ENCODE data around the gene TTC34.
"Not testable (repeated sequence)": the region's sequence is repeated elsewhere in the genome, so short reads cannot be mapped to it uniquely, and the experiment has no call there.

TTC34 gene

DNA sequence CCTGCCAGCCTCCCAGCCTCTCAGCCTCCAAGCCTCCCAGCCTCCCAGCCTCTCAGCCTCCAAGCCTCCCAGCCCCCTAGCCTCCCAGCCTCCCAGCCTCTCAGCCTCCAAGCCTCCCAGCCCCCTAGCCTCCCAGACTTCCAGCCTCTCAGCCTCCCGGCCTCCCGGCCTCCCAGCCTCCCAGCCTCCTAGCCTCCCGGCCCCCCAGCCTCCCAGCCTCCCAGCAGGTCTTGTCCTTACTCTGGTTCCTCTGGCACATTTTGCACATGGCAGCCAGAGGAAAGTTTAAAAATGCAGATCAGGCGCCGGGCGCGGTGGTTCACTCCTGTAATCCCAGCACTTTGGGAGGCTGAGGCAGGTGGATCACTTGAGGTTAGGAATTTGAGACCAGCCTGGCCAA lies 2.5 kb downstream of the TTC34 start:
- not testable (repeated sequence) for DNase-seq (ENCODE audit: low read depth in 2 of 2)

DNA sequence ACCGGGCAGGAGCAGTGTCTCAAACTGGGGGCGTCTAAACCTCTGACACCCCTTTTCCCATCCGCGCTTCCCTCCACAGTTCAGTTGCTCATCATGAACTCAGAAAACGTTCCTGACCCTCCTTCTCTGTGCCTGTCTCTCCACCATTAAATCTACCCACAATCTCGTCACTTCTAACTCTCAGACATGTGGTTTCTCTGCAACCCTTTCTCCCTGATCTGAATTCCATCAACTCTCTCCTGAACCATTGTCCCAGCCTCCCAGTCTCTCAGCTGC lies 3.8 kb downstream of the TTC34 start:
- no peak for DNase-seq (ENCODE audit: low read depth in 2 of 2)

DNA sequence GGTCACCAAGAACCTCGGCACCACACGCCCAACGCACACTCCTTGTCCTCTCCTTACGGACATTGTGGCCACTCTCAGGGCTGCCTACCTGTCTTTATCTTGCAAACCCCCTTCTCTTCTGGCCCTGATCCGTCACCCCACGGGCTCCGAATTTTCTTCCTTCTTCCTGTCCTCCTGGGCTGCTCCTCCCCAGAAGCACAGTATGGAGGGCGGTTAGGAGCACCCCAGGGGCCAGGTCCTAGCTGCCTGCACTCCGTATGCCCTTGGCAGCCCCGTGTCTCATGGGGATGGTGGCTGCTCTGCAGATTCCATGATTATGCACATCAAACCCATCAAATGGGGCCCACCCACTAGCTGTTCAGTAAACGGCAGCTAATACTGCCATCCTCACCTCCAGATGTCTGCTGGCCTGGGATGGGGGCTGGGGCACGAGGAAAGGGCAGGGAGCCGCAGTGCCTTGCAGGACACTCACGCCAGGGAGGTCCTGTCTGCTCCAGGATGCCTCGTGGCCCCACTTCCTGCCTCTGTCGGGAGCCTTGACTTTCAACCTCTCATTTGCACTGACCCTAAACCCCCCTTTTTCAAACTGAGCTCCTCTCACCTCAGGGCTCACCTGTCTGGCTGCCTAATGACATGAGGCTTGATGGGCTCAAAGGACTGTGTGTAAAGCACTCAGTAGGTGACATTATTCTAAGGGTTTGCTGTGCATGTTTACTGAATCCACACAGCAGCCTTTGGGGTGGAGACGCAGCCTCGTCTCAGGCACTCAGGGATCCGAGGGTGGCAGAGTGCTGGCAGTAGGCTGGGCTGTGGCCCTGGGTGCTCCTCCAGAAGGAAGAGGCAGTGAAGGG lies 4.4 kb downstream of the TTC34 start:
- no peak for DNase-seq (ENCODE audit: low read depth in 2 of 2)

DNA sequence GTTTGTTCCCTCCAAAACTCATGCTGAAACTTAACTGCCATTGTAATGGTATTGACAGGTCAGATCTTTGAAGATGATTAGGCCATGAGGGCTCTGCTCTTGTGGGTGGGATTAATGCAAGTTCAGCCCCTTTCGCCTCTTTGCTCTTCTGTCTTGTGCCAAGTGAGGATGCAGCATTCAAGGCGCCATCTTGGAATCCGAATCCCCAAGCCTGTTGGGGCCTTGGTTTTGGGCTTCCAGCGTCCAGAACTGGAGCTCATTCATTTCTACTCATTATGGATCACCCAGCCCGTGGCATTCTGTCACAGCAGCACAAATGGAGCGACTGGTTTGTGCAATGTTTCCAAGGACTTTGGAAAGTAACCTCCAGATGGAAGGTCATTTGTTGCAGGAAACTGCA lies 5.6 kb downstream of the TTC34 start:
- DNase-seq (ENCODE audit: low read depth in 2 of 2), result no peak

DNA sequence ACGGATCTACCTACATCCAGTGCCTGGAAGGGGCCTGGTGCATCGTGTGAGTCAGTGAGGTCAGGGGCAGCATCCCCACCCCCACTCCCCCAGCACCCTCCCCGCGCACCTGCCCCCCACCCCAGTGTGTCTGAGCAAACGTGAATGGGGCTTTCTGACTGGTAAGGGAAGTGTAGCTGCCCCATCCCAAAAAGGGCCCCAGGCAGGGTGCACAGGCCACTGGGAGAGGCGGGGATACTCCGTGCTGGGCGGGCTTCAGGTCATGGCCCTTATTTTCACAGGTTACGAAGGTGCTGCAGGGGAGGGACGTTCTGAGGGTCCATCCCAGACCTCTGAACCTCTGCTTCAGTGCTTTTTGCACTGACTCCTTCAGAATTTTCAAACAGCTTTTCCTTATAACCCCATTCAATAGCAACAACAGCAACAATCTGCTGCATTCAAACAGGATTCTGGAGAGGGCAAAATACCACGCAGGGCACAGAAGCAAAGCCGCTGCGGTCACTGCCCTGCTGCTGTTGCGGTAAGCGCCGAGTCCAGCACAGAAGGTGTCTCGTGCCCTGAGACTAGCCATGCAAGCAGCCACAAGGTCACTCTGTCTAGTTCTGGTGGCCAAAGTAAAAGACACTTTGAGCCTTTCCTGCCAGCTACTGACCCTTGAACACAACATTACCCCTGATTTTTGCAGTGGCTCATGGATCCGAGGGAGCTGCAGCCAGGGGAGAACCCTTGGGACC lies 10.3 kb downstream of the TTC34 start:
- DNase-seq (ENCODE audit: low read depth in 2 of 2), result no peak

DNA sequence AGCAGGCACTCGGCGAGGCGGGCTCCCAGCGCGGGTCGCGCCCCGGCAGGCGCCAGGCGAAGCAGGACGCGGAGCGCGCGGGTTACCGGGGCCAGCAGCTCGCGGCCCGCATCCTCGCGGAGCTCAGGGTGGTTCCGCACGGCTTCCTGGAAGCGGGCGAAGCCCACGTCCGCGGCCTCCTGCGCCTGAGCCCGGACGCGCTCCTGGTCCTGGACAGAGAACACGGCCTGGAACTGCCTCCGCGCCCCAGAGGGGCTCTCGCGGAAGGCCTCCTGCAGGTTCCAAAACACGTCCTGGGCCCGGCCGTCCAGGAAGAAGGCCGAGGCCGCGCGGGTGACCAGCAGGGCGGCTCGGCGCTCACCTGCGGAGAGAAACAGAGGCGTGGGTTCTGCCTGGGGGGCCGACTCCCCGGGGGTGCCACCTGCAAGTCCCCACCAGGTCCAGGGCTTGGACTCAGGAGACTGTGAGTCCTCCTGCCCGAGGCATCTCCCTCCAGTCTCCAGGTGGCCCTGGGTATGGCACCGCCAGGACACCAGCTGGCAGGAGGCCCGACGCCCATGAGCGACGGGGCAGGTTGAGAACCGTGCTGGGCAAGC lies 11.4 kb downstream of the TTC34 start:
- no peak for DNase-seq (ENCODE audit: low read depth in 2 of 2)

DNA sequence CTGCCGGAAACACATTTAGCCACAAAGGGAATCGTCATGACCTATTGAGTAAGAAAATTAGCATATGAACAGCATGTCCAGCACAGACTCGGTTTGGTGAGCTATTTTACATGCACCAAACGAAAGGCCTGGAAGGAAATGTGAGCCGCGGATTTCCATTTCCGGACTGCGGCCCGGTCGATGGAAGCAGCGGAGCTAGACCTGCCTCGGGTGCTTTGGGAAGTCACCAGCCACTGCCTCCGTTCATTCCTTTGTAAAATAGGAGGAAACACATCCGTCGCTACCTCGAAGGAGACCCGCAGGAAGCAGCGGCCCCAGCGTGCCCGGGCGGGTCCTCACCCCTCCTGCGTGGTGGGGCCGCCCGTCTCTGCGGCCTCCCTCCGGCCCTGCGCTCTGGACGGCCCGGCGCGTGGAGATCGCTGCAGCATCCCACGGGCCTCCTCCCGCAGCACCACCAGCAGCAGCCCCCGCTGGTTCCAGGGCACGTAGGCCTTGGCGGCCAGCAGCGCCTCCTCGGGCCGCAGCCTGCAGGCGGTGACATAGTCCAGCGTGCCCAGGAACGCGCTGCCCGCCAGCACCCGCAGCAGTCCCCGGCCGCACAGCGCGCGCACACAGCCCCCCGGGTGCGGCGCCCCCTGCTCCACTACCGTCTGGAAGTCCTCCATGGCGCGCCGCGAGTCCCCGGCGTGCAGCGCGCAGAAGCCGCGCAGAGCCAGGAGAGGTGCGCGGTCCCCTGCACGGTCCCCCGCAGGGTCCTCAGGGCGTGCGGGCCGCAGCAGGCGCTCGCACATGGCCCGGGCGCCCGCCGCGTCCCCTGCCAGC lies 12.1 kb downstream of the TTC34 start:
- DNase-seq (ENCODE audit: low read depth in 2 of 2), result no peak

DNA sequence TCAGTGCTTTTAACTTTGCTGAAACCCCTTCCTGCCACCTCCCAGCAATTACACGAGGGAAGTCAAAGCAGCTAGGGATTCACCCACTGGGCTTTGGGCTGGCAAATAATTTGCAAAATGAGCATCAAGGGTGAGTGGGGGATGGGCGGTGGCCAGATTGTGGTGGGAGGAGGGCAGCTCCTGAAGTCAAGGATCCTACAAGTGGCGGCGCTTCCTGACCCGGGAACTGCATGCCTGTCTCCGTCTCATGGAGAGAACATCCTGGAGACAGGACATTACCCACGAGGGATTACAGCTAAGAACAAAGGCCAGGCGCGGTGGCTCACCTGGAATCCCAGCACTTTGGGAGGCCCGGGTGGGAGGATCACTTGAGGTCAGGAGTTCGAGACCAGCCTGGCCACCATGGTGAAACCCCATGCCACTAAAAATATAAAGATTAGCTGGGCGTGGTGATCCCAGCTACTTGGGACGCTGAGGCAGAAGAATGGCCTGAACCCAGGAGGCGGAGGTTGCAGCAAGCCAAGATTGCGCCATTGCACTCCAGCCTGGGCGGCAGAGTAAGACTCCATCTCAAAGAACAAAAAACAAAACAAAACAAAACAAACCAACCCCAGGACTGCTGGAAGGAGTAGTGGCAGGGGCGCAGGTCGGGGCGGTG lies 12.9 kb downstream of the TTC34 start:
- DNase-seq (ENCODE audit: low read depth in 2 of 2), result no peak

DNA sequence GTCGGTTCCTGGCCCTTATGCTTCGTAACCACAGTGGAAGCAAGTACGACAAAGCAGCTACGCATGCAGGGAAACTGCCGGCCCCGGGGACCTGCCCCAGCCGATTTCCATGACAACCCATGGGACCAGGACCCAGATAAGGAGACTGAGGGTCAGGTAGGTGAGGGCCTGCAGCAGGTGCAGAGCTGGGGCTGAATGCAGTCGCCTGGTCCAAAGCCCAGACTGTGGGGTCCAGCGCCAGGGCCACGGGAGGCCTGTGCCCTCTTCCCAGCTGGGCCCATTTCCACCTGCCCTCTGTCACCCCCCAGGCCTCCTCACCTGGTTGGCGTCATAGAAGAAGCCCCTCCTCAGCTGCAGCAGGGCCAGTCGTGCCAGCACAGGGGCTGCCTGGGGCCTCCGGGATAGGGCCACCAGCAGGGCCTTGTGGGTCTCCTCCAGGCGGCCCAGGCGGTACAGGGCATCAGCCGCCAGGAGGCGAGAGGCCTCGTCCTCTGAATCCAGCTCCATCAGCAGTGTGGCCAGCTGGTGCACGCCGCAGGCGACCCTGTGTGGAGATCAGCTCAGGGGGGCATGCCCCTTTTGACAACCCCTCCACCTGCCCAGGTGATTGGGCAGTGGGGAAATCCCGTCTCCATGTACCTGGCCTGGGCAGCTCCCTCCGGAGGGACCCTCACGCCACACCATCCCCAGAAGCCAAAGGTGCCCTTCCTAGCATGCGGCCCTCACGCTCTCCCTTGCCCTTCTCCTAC lies 14.2 kb downstream of the TTC34 start:
- DNase-seq (ENCODE audit: low read depth in 2 of 2), result no peak

DNA sequence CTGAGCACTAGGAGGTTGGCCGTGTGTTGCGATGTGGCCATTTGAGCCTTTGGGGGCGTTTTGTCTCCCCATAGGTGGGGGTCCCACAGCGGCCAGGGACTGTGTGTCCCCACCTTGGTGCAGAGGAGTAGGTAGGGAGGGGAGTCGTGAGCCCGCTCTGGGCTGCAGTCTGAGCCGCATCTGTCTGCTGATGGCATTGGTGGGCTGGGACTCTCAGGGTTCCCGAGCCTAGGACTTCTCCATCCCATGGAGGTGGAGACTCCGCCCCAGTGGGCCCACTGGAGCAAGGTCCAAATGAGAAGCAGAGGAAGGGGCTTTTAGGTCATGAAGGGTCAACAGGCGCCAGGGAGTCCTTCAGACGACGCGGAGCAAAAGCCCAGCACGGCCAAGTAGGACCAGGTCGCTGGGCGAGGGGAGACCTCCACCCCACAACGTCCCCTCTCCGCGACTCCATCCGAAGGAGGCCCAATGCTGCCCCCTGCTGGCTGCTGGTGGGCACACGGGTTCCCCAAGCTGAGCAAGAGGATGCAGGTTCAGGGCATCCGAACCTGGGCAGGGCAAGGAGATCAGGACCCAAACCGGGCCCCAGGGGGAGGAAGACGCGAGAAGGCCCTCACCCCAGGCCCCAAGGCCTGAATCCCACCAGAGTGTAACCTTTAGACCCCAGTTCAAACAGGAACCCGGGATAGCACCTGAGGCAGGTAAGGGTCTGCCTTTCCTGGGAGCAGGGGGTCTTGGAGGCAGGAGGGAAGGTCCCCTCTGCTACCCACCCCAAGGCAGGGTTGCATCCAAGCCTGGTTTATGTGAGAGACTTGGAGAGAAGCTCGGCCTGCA lies 14.9 kb downstream of the TTC34 start:
- peak; percentile 43 to 59 for DNase-seq (ENCODE audit: low read depth in 2 of 2)

DNA sequence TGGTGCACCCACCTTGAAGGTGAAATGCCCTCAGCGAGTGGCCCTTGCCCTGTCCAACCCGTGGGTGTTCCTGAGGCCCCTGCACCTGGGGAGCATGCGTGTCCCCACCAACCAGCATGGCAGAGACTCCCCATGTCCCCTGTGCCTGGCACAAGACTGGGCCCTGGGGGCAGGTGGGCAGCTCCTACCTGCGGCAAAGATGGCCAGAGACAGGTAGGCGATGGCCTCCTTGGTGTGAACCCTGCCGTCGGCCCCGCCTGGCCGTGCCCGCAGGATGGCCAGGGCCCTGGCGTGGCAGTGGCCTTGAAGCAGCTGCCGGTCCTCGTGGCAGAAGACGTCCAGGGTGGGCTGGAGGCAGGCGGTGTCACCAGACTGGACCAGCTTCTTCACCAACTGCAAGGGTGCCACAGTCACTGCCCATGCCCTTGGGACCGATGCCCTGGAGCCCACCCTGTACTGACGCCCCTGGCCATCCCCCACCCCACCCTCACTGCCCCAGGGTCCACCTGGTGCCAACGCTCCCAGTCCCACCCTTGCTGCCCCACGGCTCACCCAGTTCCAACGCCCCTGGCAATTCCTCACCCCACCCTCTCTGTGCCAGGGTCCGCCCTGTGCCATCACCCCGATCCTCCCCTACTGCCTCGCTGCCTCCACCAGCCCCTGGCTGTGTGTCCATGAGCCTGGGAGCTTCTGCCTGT lies 15.7 kb downstream of the TTC34 start:
- no peak for DNase-seq (ENCODE audit: low read depth in 2 of 2)

DNA sequence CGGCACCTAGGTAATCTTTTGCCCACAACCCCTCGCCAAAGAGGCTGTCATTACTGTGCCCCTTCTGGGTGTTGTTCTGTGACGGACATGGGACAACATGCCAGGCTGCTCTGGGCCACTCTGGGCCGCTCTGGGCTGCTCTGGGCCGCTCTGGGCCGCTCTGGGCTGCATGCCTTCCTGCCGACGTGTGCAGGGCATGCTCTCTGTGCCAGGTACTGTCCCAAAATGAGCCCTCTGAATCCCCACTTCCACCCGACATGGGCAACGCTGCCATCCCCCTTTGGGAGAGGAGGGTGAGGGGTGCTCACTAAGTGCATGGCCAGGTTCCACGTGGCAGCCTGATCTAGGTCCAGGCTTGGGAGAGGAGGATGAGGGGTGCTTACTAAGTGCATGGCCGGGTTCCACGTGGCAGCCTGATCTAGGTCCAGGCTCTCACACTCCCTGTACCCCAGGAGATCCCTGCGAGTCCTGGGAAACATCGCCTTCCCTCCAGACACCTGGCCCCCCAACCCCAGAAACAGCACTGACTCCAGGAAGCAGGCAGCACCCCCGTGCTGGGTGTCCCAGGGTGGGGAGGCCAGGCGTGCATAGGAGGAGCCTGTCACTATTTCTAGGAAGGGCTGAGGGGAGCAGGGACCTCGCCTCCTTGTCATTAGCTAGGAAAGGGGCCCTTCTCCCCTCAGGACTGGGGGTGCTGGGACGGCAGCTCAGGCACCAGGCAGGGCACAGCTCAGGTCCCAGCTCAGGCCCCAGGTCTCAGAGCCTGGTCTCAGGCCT lies 16.5 kb downstream of the TTC34 start:
- no peak for DNase-seq (ENCODE audit: low read depth in 2 of 2)

DNA sequence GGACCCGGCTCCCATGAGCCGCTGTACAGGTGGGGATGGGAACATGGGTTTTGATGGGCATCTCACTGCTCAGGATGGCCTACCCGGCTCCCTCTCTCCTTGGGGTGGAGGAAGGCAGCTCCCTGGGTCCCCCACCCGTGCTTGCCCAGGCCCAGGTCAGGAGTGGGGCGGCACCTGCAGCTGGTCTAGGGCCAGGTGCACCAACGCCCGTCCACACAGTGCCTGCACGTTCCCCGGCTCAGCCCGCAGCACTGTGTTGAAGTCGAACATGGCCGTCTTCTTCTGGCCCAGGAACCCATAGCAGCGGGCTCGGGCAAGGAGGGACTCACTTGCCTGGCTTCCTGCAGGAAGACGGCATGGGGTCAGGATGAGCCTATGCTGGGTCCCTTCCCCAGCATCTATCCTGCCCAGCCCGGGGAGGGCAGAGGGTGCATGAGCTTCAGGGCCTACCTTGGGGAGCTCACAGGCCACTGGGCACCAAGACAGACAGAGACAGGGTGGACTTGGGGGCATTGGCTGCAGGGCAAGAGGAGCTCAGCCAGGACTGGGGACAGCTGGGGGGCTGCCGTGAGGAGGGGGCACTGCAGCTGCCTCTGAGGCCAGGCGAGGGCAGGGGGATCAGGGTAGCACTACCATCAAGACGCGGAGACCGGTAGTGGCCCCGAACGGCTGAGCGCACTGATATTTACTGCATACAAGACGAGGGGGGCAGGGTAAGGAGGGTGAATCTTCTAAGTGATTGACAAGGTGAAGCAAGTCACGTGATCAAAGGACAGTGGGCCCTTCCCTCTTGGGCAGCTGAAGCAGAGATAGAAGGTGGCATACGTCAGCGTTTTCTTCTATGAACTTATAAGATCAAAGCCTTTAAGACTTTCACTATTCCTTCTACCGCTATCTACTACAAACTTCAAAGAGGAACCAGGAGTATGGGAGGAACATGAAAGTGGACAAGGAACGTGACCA lies 17.8 kb downstream of the TTC34 start:
- no peak for DNase-seq (ENCODE audit: low read depth in 2 of 2)

DNA sequence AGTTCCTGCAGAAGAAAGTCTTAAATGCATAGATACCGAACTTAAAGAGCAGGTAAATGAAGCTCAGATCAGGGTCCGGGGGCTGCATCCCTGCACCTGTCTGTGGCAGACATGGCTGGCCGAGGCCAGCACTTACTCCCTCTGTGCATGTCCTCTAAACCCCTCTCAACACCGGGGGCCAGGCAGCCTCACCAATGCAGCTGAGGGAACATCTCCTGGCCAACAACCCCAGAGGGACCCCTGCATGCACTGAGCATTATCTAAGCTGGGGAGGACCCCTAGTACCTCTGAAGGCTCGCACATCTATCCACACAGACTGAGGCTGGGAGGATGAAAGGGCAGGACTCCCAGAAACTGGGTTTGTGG lies 18.4 kb downstream of the TTC34 start:
- DNase-seq (ENCODE audit: low read depth in 2 of 2), result no peak

DNA sequence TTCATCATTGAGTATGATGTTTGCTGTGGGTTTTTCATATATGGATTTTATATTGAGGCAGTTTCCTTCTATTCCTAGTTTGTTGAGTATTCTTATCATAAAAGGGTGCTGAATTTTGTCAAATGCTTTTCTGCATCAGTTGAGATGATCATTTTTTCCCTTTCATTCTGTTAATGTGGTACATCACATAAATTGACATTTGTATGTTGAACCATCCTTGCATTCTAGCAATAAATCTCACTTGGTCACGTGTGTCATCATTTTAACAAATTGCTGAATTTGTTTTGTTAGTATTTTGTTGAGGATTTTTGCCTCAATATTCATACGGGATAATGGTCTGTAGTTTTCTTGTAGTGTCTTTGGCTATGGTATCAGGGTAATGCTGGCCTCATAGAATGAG lies 19.9 kb downstream of the TTC34 start:
- DNase-seq (ENCODE audit: low read depth in 2 of 2), result no peak

DNA sequence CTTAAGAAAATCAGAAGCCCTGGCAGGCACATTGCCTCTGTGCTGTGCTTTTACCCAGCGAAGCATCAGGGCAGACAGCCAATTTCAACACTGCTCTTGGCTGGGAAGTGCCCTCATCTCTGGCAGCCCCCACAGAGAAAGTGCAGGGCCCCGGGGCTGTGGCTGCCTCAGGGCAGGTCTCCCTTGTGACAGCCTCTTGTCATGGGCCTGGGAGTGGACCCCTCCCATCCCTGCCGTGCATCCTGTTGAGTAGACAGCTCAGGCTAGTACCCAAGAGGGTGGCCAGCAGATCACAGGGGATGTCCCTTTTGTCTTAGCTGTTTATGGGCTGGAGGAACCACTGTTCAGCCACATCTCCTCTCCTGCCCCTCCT lies 23.3 kb downstream of the TTC34 start:
- DNase-seq (ENCODE audit: low read depth in 2 of 2), result no peak

DNA sequence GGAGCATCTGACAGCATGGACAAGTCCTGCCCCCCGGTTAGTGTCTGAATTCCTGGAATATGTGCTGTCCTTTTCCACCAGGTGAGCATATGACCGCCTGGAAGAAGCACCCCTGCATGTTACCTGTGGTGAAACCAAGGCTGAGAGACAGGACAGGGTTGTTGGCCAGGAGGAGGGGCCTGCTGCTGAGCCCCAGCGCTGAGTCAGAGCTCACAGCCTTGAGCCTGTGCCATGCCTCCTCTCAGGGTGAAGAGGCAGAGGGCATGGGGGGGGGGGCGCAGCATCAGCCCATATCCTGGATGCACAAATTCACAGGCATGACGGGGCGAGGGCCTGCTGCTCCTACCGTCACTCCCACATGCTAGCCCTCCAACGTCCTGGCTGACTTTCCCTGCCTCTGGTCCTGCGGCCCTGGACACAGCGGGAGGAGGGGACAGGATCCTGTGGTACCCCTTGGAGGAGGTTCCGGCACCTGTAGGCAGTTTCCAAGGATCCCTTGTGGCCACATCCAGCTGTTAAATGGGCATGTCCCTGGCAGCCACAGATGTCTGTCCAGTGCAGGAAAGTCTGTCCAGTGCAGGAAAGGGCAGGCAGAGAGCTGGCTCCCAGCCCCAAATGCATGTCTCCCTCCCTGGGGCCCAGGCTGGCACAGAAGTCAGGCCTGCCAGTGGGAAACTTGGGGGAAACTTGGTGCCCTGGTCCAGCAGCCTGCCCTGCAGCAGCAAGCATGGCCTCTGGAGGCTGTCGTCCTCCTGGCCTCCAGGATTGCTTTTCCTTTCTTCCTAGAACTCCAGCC lies 23.9 kb downstream of the TTC34 start:
- no peak for DNase-seq (ENCODE audit: low read depth in 2 of 2)

All from stimulated activated CD8-positive, alpha-beta memory T cell treated with anti-CD3 and anti-CD28 coated beads, Interleukin-2, amount 100 ng/mL, for 1 hour (primary cell).